COLO668 (cell line): ENCODE results near the gene CSRNP3.

Experiments used
- DNase-seq: peaks from one replicate; lab custom pipeline; 2025; ENCODE audit not compliant: unreplicated experiment; lab: John Stamatoyannopoulos, UW

Gene CSRNP3

GRCh38 chr2:165667375-165667774, 197.9 kb downstream of the CSRNP3 start:
- DNase-seq, result no peak

DNA sequence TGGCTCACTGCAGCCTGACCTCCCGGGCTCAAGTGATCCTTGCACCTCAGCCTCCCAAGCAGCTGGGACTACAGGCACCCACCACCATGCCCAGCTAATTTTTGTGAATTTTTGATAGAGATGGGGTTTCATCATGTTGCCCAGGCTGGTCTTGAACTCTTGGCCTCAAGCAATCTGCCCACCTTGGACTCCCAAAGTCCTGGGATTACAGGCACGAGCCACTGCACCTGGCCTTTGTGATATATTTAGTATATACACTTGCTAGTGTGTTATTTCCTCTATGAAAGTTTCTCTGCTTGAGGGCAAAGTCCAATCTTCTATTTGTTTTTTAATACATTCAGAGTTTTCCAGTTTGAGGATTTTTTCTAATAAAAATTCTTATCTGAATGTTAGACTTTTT, 205.3 kb downstream of the CSRNP3 start:
- no peak for DNase-seq

DNA sequence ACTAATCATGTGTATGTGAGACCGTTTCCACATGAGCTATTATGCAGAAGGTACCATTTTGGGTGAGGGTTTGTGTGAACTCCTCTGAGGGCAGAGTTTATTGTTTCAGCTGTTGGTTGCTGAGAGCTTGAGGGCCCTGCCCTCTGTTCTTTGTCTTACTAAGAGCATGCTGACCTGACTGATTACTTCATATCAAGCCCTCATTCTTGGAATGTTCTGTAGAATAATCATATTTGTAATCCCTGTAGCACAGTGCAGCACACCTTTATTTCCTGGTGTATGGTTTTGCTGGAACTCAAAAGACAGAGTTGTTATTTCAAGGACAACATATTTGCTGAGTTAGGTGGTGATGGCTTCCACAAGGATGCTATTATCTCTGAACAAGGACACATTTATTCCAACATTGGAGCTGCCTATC, 206.1 kb downstream of the CSRNP3 start:
- DNase-seq, result peak; percentile 6

DNA sequence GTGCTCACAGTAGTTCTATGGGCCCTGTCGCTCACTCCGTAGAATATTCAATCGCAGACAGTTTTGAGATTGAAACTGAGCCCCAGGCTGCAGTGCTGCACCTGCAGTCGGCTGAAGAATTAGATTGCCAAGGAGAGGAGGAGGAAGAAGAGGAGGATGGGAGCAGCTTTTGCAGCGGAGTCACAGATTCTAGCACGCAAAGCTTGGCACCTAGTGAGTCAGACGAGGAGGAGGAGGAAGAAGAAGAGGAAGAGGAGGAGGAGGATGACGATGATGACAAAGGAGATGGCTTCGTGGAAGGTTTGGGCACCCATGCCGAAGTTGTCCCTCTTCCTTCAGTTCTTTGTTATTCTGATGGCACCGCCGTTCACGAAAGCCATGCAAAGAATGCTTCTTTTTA, 209.4 kb downstream of the CSRNP3 start:
- no peak for DNase-seq

GRCh38 chr2:165679621-165680020, 210.1 kb downstream of the CSRNP3 start:
- no peak for DNase-seq

- DNase-seq, result no peak
These were observed 212.3 kb downstream of the CSRNP3 start for GRCh38 chr2:165681841-165682240.

DNA sequence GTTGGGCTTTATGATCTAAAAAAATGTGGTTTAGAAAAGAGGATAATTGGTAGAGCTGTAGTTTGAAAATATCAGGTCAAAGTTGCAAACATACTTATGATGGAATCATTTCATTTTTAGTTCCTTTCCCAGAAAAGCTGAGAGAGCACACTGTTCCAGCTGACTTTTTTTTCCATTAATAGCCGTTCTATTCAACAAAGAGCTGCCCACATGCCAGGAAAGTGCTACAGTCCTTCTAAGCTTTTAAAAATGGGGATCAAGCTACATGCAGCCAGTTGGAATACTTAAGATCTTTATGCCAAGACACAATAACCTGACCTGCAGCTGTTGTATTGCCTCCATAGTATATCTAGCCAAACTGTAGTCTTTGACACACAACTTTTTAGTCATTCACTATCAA, 213.0 kb downstream of the CSRNP3 start:
- no peak for DNase-seq

GRCh38 chr2:165686800-165687199, 217.3 kb downstream of the CSRNP3 start:
- DNase-seq, result no peak

- no peak for DNase-seq
These were observed 218.0 kb downstream of the CSRNP3 start for GRCh38 chr2:165687426-165688002.

DNA sequence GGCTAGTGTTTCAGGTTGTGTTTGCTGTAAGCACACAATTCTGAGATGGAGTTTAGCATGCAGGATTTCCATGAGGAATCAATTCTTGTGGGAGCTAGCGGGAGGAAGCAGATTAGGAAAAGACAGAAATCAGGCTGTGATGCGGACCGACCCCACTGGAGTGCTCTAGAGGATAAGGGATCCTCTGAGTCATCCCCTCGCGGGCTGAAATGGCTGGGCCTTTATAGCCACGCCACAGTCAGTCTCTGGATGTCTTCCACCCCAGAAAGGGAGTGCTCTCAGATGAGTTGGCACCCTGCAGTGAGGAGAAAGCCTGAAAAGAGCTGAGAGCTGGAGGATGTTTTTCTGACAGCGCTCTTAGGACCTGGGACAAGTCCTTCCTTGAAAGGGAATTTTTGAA, 222.1 kb downstream of the CSRNP3 start:
- no peak for DNase-seq

DNA sequence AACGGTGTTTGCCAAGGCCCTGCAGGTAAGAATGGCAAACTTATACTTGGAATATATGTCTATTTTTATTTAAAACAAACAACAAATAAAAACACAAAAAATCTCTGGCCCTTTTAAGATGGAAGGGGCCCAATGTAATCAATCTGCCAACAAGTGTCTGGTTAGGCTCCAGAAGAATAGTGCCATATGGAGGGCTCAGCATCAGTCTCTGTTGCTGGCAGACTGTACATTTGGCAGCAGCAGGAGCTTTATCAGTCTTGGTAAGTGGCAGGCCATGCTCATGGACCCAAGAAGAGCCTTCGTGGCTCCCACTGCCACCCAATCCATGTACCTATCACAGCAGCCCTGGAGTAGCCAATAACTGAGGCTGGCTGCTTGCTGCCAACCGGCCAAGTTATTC, 223.4 kb downstream of the CSRNP3 start:
- no peak for DNase-seq

DNA sequence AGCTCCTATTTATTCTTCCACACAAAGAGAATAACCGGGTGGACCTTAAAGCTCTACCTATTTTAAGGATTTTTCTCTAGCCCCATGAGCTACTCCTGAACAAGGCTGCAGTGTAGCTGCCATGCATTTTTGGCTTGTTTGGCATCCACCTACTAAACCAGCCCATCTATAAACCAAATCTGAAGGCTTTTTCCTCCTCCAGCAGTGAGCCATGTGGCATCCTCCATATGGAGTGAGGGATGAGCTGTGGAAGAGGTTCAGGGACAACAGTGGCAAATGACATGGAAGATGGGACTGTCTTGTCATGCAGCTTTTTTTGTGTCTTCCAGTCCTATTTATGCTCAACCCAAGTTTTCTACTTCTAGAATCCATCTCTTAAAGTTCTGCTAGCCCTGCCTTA, 224.3 kb downstream of the CSRNP3 start:
- DNase-seq, result no peak

DNA sequence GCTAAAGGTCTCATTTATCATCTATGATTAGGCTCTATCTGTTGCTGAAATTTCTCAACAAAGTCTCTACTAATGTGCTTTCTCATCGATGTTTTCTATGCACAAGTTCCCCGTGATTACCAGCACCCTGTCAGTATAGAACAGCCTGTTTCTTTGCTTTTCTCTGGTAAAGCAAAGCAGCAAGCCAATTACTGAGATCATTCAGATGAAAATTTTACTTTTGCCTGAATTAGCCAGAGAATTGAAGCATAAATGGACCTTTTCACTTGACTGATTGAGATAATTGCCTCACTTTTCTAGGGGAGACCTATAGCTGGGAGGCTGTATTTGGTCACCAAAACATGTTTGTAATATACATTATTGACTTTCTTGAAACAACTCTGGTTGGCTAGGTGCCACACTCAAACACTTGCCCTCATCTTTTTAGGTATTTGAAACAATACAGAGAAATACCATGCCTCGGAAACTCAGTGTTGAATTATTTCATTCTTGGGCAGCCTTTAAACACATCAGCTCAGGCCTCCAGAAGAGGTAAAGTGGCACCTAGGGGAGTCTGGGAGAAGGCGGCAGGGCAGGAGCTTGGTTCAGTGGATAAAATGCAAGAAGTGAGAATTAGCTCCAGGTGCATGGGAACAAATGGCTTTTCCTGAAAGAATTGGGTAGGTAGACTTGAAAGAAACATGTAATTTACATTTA, 228.4 kb downstream of the CSRNP3 start:
- no peak for DNase-seq

GRCh38 chr2:165698444-165698884, 229.0 kb downstream of the CSRNP3 start:
- DNase-seq, result peak; percentile 18

DNA sequence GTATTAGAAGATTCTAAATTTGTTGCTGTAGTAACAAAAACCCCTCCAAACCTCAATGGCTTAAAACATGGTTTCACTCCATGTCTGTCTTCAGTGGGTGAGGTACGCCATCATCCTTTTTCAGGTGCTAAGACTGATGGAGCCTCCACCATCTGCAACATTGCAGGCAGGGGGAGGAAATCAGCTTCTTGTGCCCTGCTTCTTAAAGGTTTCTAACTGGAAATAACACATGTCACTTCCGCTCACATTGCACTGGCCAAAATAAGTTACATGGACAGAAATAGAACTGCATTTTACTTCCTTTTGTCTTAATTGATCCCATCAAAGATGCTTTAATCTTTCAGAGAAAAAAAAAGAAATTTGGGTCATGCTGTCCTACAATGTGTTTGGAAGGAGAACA, 230.4 kb downstream of the CSRNP3 start:
- no peak for DNase-seq

DNA sequence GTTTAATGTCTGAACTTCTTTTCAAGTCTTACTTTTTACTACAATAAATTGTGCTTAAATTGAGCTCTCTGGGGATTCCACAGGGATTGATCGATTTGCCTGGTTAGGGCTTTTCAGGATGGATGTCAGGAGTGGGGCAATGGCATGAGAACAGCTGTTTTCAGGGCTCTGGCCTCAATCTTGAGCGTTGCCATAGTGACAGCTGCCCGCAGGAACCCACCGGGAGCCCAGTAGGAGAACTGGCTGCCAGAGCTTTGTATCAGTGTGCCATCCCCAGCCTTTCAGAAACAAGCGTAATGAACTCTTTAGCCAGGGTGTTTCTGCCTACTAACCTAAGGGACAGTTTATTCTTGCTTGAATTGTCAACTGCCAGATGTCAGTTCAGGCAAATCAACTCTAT, 231.0 kb downstream of the CSRNP3 start:
- DNase-seq, result no peak

DNA sequence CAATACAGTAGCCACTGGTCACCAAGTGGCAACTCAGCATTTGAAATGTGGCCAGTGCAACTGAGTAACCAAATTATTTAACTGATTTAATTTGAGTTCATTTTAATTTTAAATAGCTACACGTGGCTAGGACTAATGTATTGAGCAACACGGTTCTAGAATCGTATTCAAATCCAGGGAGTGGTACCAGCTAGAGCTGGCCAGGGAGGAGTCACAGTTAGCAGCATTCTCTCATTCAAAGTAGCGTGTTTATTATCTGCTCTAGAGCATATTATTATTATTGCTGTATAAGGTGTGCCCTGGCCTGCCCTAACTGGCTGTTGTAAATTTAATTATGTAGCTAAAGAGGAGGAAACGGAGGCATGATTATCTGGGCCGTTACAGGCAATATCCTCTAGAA, 231.6 kb downstream of the CSRNP3 start:
- no peak for DNase-seq

DNA sequence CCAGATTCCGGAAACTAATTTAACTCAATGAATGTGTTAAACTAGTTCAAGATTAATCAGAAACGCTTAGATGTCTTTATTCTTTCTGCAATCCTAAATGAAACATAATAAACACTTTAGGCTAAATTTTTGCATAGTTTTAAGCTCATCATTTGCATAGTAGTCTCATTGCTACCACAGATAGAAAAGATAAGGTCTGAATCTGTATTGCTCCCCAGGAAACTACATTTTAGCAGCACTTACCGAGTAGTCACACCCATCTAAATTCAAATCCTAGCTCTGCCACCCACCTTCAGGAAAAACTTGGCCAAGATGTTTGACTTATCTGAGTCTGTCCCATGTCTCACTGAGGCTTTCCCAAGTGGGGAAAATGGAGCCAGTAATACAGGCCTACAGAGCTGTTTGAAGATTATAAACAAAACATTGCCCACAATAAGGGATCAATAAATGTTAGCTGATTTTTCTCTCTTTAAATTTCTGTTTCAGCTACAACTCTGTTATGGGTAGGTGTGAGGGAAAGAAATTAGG, 237.5 kb downstream of the CSRNP3 start:
- no peak for DNase-seq

DNA sequence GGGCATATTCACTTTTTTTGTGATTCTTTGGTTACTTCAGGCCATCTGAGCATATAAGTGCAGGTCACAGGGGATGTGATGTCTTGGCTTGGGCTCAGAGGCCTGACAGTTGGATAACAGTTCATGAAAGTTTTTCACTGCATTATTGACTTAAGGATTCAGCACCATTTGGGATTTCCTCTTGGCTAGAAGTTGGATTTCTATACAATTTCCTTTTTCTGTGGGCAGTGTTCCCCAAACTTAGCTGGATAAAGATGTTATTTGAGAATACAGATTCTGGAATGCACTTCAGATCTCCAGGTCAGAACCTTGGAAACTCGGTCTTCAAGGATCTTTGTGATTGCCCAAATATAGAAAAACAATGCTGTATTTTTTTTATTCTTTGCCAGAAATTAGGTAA, 246.6 kb downstream of the CSRNP3 start:
- no peak for DNase-seq

GRCh38 chr2:165718610-165719210, 249.2 kb downstream of the CSRNP3 start:
- DNase-seq, result no peak

GRCh38 chr2:165720511-165720910, 251.0 kb downstream of the CSRNP3 start:
- no peak for DNase-seq

DNA sequence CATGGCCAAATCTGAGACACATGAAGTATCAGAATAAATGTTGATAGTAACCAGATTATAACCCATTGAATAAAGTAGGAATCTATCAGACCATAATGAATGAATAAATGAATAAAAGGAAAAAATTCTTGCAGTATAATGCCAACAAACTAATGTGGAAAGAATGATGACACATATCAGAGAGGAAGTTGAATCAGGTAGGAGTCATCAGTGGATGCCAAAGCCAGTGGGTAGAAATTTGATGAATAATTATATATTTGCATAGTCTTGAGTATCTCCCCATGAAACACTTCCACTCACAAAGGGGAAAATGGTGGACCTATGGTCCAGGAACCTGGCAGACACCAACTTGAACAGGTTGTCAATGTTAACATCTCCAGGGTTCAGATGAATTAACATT, 255.9 kb downstream of the CSRNP3 start:
- DNase-seq, result no peak
